ENCODE data around the gene ZBTB47. TPM values are rescaled to one million over a fixed set of nuclear protein-coding genes. Genes with fewer than 3 reads are reported as not detected.

The ZBTB47 gene
- total RNA-seq, 2 donors from 2014 or later: 4.0 to 9.0 TPM

DNA sequence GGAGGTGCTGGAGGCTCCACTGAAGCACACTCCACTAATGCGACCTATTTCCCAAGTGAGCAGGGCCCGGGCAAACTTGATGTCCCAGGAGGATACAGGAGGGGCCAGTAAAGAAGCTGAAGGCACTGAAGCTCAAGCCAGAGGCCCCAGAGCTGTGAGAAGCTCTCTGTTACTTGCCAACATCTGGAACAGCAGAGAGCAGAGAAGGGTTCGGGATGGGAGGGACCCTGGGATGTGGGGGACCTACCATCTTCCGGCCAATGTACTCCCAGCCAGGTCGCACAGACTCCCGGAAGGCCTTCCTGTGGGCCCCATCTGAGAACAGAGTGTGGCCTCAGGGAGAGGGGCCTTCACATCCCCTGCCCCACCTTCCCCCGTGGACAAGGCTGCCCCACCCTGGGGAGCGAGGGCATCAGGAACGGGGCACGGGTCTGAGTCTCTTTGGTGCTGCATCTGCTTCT, 46.0 kb downstream of the ZBTB47 start:
- H3K9me3 ChIP-seq: no peaks in the 10 kb centered on the region
- DNase-seq: no peak
- H3K27ac ChIP-seq: no peak overlapping the region
- no peaks in the 10 kb centered on the region for H3K36me3 ChIP-seq
- no peaks in the 10 kb centered on the region for H3K4me1 ChIP-seq
- no peak overlapping the region for H3K9ac ChIP-seq (ENCODE audit: low read depth in 2 of 2, low read length in 2 of 2)
- TF ChIP-seq, protein P1, sequence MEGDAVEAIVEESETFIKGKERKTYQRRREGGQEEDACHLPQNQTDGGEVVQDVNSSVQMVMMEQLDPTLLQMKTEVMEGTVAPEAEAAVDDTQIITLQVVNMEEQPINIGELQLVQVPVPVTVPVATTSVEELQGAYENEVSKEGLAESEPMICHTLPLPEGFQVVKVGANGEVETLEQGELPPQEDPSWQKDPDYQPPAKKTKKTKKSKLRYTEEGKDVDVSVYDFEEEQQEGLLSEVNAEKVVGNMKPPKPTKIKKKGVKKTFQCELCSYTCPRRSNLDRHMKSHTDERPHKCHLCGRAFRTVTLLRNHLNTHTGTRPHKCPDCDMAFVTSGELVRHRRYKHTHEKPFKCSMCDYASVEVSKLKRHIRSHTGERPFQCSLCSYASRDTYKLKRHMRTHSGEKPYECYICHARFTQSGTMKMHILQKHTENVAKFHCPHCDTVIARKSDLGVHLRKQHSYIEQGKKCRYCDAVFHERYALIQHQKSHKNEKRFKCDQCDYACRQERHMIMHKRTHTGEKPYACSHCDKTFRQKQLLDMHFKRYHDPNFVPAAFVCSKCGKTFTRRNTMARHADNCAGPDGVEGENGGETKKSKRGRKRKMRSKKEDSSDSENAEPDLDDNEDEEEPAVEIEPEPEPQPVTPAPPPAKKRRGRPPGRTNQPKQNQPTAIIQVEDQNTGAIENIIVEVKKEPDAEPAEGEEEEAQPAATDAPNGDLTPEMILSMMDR (IDR thresholded peaks at IDR 0.05): no peak
- H3K4me3 ChIP-seq: no peak overlapping the region
- intact Hi-C loops (cut with DNase I): no loop called here
- H3K27me3 ChIP-seq: no peaks in the 10 kb centered on the region

DNA sequence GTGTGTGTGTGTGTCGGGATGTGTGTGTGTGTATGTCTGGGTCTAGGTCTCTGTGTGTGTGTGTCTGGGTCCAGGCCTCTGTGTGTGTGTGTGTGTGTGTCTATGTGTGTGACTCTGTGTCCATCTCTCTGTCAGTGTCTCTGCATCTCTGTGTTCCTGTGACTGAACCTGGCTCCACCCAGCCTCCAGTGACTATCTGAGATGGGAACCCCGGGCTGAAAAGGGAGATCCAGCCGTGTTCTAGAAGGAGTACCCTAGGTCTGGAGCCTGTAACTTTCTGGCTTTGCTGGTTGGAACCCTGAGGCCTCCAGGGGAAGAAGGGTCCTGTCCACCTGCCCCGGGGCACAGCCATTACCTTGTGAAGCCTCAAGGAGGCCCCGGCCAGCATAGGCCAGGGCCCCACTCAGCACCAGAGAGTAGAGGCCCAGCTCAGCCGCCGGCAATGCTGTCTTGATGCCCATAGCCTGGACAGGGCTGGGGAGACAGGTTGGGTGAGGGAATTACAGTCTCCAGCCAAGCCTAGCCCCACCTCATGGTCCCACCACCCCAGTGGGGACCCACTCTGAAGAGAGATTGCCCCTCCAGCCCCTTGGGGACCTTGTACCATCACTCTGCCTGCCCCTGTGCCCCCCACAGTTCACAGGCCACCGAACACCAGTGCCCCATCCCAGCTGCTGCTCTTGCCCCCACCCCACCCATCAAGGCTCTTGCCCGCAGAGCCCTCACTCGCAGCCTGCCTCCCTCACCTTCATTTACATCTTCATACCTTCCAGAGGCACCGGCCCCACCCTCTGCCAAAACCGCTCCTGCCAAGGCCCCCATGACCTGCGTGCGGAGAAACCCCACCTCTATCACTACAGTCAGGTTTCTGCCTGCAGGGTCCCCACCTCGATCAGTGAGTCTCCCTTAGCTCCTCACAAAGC, 47.1 kb downstream of the ZBTB47 start:
- Histone ChIP-seq H3K36me3 (no peaks in the 10 kb centered on the region), H3K27ac (no peak overlapping the region), H3K4me1 (no peaks in the 10 kb centered on the region), H3K9ac (ENCODE audit: low read depth in 2 of 2, low read length in 2 of 2) (no peak overlapping the region), H3K4me3 (no peak overlapping the region), H3K9me3 (no peaks in the 10 kb centered on the region), H3K27me3 (no peaks in the 10 kb centered on the region)
- TF ChIP-seq, protein P1 (IDR thresholded peaks at IDR 0.05): no peak
- intact Hi-C loops (cut with DNase I): no loop called here
- no peak for DNase-seq

DNA sequence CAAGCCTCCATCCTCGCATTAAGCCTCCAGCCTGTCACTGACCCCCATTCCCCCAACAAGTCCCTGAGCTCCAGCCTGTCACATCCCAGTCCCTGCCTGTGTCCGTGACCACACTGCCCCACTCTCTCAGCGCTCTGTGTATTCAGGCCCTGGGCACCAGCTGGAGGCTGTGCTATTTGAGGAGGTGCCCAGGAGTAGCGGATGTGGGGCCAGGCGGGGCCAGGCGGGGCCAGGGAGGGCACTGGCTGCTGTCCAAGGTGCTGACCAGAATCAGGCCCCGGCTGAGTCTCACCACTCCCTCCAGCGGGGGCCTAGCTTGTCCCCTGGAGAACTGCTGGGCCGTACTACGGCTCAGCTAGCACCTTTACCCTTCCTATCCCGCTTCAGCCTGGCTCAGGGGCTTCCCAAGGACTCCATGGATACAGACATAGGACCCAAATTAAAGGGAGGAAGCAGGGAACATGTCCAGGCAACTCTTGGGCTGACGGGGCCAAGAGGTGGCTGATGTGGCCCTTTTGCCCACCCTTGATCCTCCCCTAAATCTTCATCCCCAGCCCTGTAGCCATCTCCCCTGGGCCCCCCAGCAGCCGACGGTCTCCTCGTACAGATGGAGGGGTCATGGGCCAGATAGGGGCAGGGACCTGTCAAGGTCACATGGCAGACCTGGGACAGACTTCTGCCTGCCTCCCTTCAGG, 48.0 kb downstream of the ZBTB47 start:
- TF ChIP-seq, protein P1 (IDR thresholded peaks at IDR 0.05): no peak
- H3K9me3 ChIP-seq: no peaks in the 10 kb centered on the region
- intact Hi-C loops (cut with DNase I): no loop called here
- H3K4me1 ChIP-seq: no peaks in the 10 kb centered on the region
- H3K4me3 ChIP-seq: no peak overlapping the region
- DNase-seq: peak; percentile 56
- no peaks in the 10 kb centered on the region for H3K36me3 ChIP-seq
- no peak overlapping the region for H3K9ac ChIP-seq (ENCODE audit: low read depth in 2 of 2, low read length in 2 of 2)
- H3K27me3 ChIP-seq: no peaks in the 10 kb centered on the region
- no peak overlapping the region for H3K27ac ChIP-seq

DNA sequence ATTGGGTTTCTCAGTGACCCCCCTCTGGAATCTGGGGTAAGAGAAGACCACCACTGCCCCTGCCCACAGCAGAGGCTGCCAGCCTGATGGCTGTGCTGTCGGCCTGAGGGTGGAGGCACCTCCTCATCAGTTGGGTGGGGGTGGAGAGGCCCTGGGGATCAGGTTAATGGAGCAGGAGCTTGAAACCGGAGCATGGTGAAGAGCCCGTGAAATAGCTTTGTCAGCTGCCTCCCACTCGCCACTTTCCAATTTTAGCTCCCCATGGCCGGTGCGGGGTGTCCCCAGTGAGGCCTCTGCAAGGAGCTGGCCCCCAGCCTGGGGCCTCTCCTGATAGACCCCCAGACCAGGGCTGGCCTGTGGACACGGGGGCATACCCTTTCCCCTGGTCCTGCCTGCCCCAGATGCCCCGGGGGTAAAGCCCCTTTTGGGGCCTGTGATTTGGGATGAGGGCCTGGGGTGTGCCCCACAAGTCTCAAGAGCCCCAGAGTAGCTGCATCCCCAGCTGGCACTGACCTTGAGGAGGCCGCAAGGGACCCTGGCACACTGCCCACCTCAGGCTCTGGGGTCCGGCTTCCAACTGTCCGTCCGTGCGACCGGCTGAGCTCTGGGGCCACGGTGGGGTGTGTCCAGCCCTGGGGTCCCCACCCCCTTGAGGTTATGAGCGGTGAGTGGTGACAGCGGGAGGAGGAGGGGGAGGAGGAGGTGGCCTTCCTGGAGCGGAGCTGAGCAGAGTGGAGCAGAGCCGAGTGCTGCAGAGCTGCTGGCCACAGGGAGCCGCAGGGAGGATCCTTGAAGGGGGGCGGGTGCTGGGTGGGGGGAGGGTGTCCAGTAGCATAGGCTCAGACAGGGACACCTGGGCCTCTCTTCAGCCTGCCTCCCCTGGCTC, 48.8 kb downstream of the ZBTB47 start, which contains the start of gene HHATL:
Gene HHATL, minus strand, starts transcription at position 733 of the 886 bp plus-strand sequence. CDS start 1,972 bp downstream, outside the sequence.
- no peaks in the 10 kb centered on the region for H3K4me1 ChIP-seq
- intact Hi-C loops (cut with DNase I): no loop called here
- H3K36me3 ChIP-seq: no peaks in the 10 kb centered on the region
- no peak within 1 kb of the TSS for H3K9ac ChIP-seq (ENCODE audit: low read depth in 2 of 2, low read length in 2 of 2)
- H3K27ac ChIP-seq: no peak within 1 kb of the TSS
- no peaks in the 10 kb centered on the region for H3K9me3 ChIP-seq
- TF ChIP-seq, protein P1 (IDR thresholded peaks at IDR 0.05): no peak
- DNase-seq: no peak
- no peak within 1 kb of the TSS for H3K4me3 ChIP-seq
- H3K27me3 ChIP-seq: no peaks in the 10 kb centered on the region

All from colonic mucosa (tissue), 4 donors.